Gastrocnemius medialis (tissue), 4 donors: Measurements from ENCODE around the gene RSU1.

Experiments
- POLR2A ChIP-seq, 2 donors: fragments of 450-650 bp; IDR thresholded peaks; one replicate each; pipeline ENCODE4 v1.6.1; 2017; ENCODE audit warnings: antibody characterized with exemption in 2 of 2, mild to moderate bottlenecking in 2 of 2, moderate library complexity in 2 of 2
- TF ChIP-seq, protein P1 (sequence below), 5 experiments: fragments of 450-650 bp in 3 of 5; fragments of 200-600 bp in 2 of 5; sonication (generic) in 2 of 5; IDR thresholded peaks in 4 of 5; conservative IDR thresholded peaks in 1 of 5; 1 replicate in 4 of 5; 2 replicates in 1 of 5; pipeline ENCODE4 v1.5.1; 2016 to 2019; ENCODE audit warnings: antibody characterized with exemption in 5 of 5, mild to moderate bottlenecking in 3 of 5, moderate library complexity in 3 of 5

DNA sequence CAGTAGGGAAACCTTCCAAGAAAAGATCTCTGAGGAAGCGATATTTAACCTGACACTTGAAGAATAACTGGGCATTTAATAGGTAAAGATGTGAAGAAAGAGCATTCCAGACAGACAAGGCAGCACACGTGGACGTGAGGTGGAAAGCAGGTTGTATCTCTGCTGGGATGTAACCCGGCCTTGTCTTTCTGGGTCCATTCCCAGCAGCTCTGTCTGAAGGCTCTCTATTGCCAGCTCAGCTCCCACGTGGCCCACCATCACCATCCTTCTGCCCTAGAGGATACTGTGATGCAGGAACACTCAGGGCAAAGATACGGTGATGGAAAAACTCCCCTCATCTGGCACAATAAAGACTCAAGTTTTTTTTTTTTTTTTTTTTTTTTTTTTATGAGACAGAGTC, 137.7 kb downstream of the RSU1 start:
- TF ChIP-seq, protein P1, sequence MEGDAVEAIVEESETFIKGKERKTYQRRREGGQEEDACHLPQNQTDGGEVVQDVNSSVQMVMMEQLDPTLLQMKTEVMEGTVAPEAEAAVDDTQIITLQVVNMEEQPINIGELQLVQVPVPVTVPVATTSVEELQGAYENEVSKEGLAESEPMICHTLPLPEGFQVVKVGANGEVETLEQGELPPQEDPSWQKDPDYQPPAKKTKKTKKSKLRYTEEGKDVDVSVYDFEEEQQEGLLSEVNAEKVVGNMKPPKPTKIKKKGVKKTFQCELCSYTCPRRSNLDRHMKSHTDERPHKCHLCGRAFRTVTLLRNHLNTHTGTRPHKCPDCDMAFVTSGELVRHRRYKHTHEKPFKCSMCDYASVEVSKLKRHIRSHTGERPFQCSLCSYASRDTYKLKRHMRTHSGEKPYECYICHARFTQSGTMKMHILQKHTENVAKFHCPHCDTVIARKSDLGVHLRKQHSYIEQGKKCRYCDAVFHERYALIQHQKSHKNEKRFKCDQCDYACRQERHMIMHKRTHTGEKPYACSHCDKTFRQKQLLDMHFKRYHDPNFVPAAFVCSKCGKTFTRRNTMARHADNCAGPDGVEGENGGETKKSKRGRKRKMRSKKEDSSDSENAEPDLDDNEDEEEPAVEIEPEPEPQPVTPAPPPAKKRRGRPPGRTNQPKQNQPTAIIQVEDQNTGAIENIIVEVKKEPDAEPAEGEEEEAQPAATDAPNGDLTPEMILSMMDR (IDR thresholded peaks at IDR 0.05 in 4 of 5, conservative IDR thresholded peaks at IDR 0.05 in 1 of 5), result no peak
- TF ChIP-seq POLR2A (IDR thresholded peaks at IDR 0.05), result no peak
